NCI-H82 treated with DMSO at 0.1 percent for 48 hours (cell line): ENCODE measurements around the gene MUC16.
"Not testable (repeated sequence)": the region's sequence is repeated elsewhere in the genome, so short reads cannot be mapped to it uniquely, and the experiment has no call there.

Experiments
- DNase-seq: peaks from one replicate; lab custom pipeline; 2025; ENCODE audit not compliant: unreplicated experiment; lab: John Stamatoyannopoulos, UW

Gene MUC16

DNA sequence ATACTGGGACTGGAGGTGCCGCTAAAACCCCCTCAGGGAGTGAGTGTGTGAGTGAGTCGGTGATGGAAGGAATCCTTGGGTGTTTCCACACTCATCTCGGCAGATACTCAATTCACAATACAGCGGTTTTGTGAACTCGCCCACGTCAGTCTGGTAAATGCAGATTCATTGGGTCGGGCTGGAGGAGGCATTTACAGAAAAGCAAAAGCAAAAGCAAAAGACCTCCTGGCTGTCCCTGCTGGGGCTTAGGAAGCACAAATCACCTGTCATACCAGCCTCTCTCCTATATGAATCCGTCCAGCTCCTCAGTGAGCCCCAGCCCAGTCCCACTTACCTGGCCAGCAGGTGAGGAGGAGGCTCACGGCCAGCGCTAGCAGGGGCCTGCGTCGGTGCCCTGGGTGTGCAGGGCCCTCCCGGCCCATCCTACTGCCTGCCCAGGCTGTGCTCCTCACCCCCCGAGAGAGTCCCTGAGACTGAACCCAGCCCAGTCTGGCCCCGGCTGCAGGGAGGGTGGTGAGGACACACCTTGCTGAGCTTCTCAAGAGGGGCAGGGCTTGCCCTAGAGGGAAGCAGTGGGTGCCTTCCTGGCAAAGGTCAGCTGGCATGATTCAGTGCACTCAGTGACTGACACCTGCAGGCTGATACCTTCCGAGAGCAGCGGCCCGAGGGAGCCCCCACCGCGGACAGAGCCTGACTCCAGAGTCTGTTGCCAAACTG lies at the start of gene MUC16:
Gene MUC16, minus strand, starts transcription at position 475 of the 717 bp plus-strand sequence.
- no peak for DNase-seq

DNA sequence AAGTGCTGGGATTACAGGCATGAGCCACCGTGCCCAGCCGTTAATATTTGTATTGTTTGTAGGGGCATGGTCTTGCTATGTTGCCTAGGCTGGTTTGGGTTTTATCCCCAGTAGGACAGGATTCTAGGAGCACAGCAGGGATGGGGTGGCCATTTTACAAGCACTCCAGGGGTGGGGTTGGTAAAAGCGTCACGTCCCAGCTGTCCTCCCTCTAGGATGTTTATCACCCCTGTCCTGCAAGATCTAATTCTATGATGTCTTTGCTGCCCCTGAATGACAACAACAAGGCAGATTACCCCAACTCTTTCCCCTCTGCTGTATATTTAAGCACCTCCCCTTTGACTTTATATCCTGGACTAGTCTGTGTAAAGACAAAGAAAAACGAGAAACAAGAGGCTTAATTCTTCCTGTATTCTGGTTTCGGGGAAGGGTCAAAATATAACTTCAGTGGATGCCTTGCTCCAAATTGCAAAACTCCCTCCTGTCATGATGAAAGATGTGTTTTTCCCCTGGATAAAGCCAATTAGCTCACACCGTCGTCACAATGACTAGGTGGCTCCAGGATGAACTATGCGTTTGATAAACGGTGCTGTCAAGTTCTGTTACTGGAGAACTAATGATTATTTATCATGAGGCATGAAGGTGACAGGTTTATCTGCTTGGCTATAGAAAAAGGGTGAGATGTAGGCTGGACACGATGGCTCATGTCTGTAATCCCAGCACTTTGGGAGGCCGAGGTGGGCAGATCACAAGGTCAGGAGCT lies 48.9 kb upstream of the MUC16 start:
- DNase-seq, result peak; percentile 85

DNA sequence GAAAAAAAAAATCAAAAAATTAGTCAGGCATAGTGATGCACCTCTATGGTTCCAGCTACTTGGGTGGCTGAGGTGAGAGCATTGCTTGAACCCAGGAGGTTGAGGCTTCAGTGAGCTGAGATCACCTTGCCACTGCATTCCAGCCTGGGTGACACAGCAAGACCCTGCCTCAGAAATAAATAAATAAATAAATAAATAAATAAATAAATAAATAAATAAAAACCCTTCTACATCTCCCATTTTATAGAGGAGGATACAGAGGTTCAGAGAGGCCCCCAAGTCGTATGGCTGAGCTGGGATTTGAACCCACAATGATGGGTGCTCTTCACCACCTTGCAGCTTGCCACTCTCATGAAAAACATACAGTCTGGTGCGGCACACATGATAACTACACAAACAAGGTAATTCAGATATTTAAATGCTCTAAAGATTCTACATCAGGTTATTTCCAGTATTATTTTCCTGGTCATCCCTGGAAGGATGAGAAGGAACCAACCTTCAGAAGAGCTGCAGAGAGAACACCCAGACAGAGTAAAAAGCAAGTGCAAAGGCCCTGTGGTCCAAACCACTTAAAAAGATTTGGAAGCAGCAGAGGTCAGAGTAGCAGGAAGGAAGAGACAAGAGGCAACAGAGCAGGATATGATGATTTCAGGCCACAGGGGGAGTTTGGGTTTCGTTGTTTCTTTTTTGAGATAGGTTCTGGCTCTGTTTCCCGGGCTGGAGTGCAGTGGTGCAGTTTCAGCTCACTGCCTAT lies 47.5 kb upstream of the MUC16 start:
- no peak for DNase-seq

DNA sequence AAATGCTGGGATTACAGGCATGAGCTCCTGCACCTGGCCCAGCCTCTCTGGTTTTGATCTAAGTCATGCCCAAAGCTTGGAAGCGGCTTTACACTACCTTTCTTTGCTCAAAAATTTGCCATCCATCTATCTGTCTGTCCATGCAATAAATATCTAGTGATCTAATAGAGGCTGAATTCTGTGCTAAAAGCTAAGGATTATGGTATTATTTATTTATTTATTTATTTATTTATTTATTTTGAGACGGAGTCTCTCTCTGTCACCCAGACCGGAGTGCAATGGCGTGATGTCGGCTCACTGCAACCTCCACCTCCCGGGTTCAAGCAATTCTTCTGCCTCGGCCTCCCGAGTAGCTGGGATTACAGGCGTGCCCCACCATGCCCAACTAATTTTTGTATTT lies 45.9 kb upstream of the MUC16 start:
- not testable (repeated sequence) for DNase-seq

DNA sequence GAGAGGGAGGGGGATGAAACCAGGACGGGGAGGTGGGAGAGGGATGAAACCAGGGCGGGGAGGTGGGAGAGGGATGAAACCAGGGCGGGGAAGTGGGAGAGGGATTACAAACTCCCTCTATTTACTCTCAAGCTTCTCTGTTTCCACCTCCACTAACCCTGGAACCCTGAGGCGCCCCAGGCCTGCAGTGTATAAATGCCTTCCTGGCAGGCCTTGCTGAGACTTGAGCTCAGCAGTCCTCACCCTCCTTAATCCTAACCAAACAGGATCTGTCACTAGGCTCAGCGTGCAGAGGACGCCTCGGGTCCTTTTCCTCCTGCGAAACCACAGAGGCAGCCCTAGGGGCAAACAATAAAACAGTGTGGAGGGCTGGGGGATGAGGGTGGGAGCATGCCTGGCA lies 44.6 kb upstream of the MUC16 start:
- peak; percentile 88 for DNase-seq

DNA sequence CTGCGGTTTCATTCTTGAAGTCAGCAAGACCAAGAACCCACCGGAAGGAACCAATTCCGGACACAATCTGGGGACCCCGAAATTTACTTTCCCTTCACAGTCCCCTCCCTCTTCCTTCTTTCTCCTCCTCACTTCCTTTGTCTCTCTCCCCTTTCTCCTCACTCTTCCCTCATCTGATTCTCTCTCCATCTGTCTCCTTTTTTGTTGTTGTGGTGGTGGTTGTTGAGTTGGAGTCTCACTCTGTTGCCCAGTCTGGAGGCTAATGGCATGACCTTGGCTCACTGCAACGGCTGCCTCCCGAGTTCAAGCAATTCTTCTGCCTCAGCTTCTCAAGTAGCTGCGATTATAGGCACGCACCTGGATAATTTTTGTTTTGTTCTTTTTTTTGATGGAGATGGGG lies 44.0 kb upstream of the MUC16 start:
- no peak for DNase-seq

DNA sequence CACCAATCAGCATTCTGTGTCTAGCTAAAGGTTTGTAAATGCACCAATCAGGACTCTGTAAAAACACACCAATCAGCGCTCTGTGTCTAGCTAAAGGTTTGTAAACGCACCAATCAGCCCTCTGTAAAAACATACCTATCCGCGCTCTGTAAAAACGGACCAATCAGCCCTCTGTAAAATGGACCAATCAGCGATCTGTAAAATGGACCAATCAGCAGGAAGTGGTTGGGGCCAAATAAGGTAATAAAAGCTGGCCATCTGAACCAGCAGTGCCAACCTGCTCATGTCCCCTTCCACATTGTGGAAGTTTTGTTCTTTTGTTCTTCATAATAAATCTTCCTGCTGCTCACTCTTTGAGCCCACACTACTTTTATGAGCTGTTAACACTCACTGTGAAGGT lies 43.5 kb upstream of the MUC16 start:
- DNase-seq, result not testable (repeated sequence)

DNA sequence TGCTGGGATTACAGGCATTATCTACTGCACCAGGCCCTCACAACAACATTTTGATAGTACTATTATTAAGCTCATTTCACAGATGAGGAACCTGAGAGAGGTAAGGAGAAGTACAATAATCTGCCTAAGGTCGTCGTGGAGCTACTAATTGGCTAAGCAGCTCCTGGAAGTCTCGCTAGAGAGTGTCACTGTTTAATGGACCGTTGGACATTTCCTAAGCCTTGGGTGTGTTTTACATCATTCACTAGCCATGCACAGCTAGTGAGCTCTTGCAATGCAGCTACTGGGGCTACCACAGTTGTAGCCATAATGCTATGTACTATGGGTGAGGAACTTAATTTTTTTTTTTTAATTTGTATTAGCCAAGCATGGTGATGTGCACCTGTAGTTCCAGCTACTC lies 42.7 kb upstream of the MUC16 start:
- peak; percentile 37 for DNase-seq

DNA sequence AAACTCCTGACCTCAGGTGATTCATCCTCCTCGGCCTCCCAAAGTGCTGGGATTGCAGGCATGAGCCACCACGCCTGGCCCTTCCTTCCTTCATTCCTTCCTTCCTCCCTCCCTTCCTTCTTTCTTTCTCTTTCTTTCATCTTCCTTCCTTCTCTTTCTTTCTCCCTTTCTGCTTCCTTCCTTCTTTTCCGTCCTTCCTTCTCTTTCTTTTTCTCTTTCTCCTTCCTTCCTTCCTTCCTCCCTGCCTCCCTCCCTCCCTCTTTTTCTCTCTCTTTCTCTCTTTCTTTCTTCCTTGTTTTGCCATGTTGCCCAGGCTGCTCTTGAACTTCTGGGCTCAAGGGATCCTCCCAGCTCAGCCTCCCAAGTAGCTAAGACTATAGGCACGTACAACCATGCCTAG lies 36.5 kb upstream of the MUC16 start:
- DNase-seq, result no peak

DNA sequence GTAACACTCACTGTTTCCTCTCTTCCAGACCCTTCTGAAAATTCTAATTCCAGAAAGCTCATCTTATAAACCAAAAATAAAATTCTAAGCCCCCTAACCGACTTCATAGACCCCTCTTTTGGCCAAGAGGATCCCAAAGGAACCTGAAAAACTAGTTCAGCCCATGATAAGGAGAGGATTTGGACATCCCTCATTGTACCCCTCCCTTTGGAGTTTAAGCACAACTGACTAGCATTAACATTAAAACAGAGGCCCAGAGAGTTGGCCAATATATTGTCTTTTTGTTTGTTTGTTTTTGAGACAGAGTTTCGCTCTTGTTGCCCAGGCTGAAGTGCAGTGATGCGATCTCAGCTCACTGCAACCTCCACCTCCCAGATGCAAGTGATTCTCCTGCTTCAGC lies 34.2 kb upstream of the MUC16 start:
- no peak for DNase-seq

DNA sequence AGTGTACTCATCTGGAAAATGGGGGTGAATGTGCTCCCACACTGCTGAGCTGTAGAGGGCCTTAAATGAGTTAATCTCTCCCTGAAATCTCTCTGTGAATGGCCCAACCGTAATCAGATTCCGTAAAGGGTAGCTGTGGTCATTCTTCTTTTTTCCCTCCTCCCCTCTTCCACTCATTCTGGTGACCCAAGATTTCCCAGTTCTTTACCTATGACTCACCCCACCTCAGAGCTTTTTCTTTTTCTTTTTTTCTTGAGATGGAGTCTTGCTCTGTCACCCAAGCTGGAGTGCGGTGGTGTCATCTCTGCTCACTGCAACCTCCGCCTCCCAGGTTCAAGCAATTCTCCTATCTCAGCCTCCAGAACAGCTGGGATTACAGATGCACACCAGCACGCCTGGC lies 33.3 kb upstream of the MUC16 start:
- no peak for DNase-seq

DNA sequence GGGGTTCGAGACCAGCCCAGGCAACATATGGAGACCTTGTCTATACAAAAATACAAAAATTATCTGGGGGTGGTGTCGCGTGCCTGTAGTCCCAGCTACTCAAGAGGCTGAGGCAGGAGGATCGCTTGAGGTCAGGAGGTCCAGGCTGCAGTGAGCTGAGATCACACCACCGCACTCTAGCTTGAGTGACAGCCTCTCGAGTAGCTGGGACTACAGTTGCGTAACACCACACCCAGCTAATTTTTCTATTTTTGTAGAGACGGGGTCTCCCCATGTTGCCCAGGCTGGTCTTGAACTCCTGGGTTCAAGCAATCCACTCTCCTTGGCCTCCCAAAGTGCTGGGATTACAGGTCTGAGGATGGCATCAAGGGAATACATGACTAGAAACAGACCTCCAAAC lies 30.8 kb upstream of the MUC16 start:
- no peak for DNase-seq

DNA sequence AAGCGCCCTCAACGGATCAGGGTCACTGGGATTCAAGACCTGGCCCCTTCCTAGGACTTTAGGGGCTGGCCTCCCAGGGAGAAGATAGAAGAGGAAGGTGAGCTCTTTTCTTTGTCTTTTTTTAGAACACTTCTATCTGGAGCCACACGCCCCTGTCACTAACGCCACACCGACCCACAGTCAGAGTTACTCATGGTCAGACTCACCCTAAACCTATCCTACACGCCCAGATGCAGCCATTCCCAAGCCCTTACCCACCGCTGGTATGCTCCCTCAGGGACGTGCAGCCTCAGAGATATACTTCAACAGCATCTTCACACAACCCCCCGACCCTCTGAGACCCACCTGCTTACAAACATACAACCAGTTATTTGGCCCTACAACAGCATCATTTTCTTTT lies 29.9 kb upstream of the MUC16 start:
- no peak for DNase-seq

DNA sequence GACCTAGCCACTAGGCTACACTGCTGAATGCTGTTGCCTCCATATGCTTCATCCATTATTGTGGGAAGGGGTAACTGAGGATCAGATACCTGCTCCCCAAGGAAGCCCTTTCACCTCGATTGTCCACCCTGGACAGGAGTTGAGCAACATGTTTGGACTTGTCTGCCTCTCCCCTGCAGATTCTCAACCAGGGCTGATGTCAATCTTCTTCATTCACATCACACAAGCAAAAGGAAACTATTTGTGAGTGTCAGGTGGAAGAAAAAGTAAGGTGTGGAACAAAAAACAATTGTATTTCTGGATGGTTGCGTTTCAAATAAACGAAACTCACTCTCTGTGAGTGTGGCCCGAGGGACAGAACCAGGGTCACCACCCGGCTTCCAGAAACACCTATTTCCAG lies 29.5 kb upstream of the MUC16 start:
- DNase-seq, result no peak

DNA sequence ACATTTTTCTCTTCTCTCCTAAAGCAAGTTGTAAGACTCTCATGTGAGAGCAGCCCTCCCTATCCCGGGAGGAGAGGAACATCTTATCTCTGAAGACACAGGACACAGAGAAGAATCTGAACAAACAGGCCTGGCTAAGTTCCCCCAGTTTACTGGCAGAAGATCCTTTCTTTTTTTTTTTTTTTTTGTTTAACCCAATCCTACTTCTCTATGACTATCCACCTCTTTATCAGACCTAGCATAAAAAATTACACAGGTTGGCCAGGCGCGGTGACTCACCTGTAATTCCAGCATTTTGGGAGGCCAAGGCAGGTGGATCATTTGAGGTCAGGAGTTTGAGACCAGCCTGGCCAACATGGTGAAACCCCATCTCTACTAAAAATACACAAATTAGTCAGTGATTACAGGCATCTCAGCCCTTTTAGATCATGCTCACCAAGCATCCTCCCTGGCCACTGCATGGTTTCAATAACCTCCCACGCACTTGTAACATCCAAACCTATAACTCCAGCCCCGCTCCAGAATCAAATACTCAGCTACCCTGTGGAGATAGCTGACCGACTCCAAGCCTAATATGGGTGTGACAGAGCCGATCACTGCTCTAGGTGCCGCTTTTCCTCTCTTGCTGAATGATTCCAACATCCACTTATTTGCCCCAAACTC lies 27.3 kb upstream of the MUC16 start:
- no peak for DNase-seq

DNA sequence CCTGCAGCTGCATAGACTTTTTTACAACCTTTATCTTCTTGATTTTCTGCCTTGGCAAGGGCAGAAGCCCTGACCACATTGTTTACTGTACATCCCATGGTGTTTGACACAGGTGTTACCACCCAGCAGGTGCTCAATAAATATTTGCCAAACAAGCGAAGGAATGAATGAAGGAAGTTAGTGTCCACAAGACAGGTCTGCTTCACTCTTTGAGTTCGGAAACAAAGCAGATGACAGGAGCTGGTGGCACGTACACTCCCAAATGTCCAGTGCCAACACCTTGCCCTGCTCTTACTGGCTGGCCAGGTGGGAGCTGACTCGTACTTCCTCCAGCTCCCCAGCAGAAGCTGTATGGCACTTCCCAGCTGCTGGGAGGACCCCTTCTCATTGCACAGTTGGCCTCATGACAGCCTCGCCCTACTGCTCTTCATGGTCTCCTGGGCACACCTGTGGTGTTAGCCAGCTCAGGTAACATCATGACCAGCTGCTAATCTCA lies 22.0 kb upstream of the MUC16 start:
- DNase-seq, result no peak

DNA sequence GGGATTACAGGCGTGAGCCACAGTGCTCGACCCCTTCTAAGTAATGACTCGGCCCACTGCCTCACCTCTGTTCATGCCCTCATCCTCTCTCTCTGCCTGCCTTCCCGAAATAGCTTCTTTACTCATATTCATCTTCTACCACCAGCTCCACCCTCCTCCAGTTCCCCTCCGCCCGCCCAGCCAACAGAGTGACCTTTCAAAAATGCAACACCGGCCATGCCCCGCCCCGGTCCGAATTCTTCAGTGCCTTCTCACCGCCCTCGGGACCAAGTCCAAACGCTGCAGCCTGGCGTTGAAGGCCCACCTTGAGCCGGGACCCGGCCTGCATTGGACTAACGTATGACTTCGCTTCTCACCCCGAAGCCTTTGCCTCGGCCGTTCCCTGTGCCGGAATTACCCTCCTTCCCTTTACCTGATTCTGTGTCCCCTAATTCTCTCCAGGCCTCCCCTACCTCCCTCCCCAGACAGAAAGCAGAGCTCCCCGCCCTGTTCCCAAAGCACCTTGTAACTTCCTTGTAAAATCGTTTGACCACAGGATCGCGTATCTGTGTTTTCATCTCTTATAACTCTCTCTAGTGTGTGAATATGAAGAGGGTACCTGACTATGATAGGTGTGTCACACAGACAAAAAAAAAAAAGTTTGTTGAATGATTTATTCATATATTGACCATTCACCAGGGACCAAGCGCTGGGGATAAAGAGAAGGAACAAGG lies 8.1 kb upstream of the MUC16 start:
- no peak for DNase-seq

DNA sequence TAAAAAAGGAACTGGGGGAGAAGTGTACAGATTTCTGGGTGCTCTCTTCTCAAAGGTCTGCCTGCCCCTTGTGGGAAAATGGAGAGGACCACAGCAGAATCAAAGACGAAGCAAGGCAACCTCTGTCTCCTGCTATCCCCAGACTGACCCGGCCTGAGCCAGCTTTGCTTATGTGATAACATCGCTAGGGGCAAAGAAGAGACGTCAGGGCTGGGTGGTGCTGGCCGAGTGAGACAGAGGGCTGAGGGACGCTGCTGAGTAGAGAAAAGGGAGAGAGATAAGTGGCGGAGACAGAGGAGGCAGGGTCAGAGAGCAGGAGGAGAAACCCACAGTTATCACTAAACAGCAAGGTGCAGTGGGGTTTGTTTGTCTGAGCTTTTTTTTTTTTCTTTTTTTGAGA lies 4.6 kb upstream of the MUC16 start:
- no peak for DNase-seq

DNA sequence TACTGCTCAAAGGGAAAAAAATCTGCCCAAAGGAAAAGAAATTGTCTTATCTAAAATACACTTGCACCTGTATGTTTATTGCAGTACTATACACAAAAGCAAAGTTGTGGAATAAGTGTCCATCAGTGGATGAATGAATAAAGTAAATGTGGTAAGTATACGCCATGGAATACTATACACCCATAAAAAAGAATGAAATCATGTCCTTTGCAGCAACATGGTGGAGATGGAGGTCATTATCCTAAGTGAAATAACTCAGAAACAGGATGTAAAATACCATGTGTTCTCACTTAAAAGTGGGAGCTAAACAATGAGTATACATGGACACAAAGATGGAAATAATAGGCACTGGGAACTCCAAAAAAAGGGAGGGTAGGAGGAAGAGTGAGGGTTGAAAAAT lies 3.8 kb upstream of the MUC16 start:
- DNase-seq, result no peak

DNA sequence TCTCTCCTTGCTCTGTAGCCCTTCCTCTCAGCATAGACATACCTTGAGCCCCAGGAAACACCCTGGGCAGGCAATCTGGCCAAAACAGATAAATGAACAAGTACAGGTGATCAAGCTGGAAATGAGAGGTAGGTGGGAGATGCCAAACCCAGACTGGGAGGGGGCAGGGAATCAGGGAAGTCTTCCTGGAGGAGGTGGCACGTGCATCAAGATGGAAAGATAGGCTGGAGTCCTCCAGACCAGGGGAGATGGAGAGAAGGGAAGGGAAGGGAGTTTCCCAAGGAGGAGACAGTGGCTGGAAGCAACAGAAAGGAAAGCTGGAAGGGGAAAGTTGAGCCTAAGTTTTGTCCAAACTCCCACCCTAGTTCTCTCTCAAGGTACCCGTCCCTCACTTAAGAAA lies 1.7 kb upstream of the MUC16 start:
- DNase-seq, result no peak

DNA sequence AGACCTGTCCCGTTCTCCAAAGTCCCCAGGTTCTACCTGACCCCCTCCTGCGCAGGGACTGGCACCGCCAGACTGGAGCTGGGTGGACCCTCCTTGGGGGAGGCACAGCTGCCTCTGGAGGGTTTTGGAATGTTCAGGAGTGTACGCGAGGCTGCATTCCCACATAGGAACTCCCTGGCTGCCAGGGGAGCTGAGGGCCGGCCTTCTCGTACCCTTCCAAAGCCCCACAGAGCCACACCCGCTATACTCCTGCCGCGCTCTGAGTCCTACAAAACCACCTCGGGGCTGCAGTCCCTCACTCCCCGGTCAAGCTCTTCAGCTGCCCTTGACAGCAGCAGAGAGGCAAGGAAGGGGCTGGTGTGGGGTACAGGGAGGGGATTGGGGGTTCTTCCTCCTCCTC lies 484 bp upstream of the MUC16 start:
- DNase-seq, result no peak
